Liver (tissue), 9 donors: ENCODE data around the gene PROKR1. TPM values are rescaled to one million over a fixed set of nuclear protein-coding genes. Genes with fewer than 3 reads are reported as not detected.
A peak's percentile ranks its signal among the peaks of the same experiment; 100 is the strongest.
"Not testable (repeated sequence)": the region's sequence is repeated elsewhere in the genome, so short reads cannot be mapped to it uniquely, and the experiment has no call there.

ENCODE experiments used
- DNase-seq: peaks from one replicate; pipeline ENCODE4 v3.0.0-alpha.2; 2017; ENCODE audit warnings: low spot score
- H3K27ac ChIP-seq, 2 donors: one replicate each; pipeline ENCODE4 v1.7.0; 2013; ENCODE audit warnings: inconsistent platforms in 2 of 2, low read length in 2 of 2, control low read depth in 1 of 2, low read depth in 1 of 2, mild to moderate bottlenecking in 1 of 2
- H3K27me3 ChIP-seq, 4 donors: one replicate each; pipeline versions ENCODE4 v1.6.1 to v1.7.0; 2013; ENCODE audit warnings: low read length in 3 of 4, inconsistent platforms in 1 of 4, mild to moderate bottlenecking in 1 of 4, moderate library complexity in 1 of 4; ENCODE audit not compliant: control insufficient read depth in 4 of 4, insufficient read depth in 4 of 4
- H3K36me3 ChIP-seq, 4 donors: one replicate each; pipeline versions ENCODE4 v1.6.1 to v1.7.0; 2013; ENCODE audit warnings: low read length in 3 of 4, mild to moderate bottlenecking in 3 of 4, low read depth in 1 of 4, moderate library complexity in 1 of 4; ENCODE audit not compliant: control insufficient read depth in 4 of 4, insufficient read depth in 3 of 4
- H3K4me1 ChIP-seq, 4 donors: one replicate each; pipeline versions ENCODE4 v1.6.1 to v1.7.0; 2013; ENCODE audit warnings: low read length in 3 of 4, mild to moderate bottlenecking in 3 of 4, moderate library complexity in 1 of 4; ENCODE audit not compliant: control insufficient read depth in 4 of 4, insufficient read depth in 4 of 4
- H3K4me3 ChIP-seq, 3 donors: one replicate each; pipeline versions ENCODE4 v1.6.1 to v1.7.0; 2013; ENCODE audit warnings: low read length in 3 of 3, control low read depth in 1 of 3, low read depth in 1 of 3, mild to moderate bottlenecking in 1 of 3
- H3K9ac ChIP-seq, 2 donors: one replicate each; pipeline ENCODE4 v1.7.0; 2013; ENCODE audit warnings: low read length in 2 of 2, mild to moderate bottlenecking in 2 of 2, moderate library complexity in 2 of 2, control low read depth in 1 of 2, low read depth in 1 of 2
- H3K9me3 ChIP-seq, 4 donors: one replicate each; pipeline versions ENCODE4 v1.6.1 to v1.7.0; 2013; ENCODE audit warnings: low read length in 3 of 4; ENCODE audit not compliant: control insufficient read depth in 4 of 4
- ATF3 ChIP-seq: IDR thresholded peaks from 2 replicates; pipeline ENCODE4 v1.6.1; 2016; ENCODE audit warnings: antibody characterized with exemption
- EGR1 ChIP-seq, 2 donors: IDR thresholded peaks; 2 replicates each; pipeline ENCODE4 v1.6.1; 2016 to 2018; ENCODE audit warnings: antibody characterized with exemption in 2 of 2, low read depth in 2 of 2
- FOXA2 ChIP-seq: IDR thresholded peaks from 2 replicates; pipeline ENCODE4 v1.6.1; 2016; ENCODE audit warnings: antibody characterized with exemption
- GABPA ChIP-seq, 2 donors: IDR thresholded peaks in 1 of 2; conservative IDR thresholded peaks in 1 of 2; 2 replicates each; pipeline ENCODE4 v1.6.1; 2016; ENCODE audit warnings: antibody characterized with exemption in 2 of 2, mild to moderate bottlenecking in 1 of 2, moderate library complexity in 1 of 2
- HNF4G ChIP-seq: IDR thresholded peaks from 2 replicates; pipeline ENCODE4 v1.6.1; 2016; ENCODE audit warnings: antibody characterized with exemption
- RAD21 ChIP-seq, 2 donors: IDR thresholded peaks; 2 replicates each; pipeline ENCODE4 v1.6.1; 2016; ENCODE audit warnings: antibody characterized with exemption in 2 of 2, mild to moderate bottlenecking in 2 of 2
- WGBS: extraction: QIAGEN DNeasy Blood & Tissue Kit; methylation state at CpG from one replicate; pipeline ENCODE4 v1.1.7; 2013; 5-methylcytosine and 5-hydroxymethylcytosine counted together
- polyA plus RNA-seq, 2 donors: library from polyadenylated mRNA; stranded (reverse) in 1 of 2; unstranded in 1 of 2; fragments of 200-250 nt in 1 of 2; fragments of >200 nt in 1 of 2; fragmentation: Nextera tagmentation in 1 of 2; extraction: Ambion mirVana in 1 of 2; gene quantifications; one replicate each; pipeline versions ENCODE4 v1.2.1 to v1.2.3, GENCODE V29; 2013 to 2015
- total RNA-seq, 2 donors: library from RNA; depleted of rRNA; stranded (reverse); fragments of >200 nt; gene quantifications; one replicate each; pipeline ENCODE4 v1.2.3, GENCODE V29; 2014
- TF ChIP-seq, protein P1 (sequence below): fragments of 150-350 bp; IDR thresholded peaks from 2 replicates; pipeline ENCODE4 v1.5.1; 2017; ENCODE audit warnings: improper control_type of control experiment, low read depth, low read length; ENCODE audit not compliant: missing input control
- TF ChIP-seq, protein P2 (sequence below): IDR thresholded peaks from 2 replicates; pipeline ENCODE4 v1.6.1; 2016; ENCODE audit warnings: antibody characterized with exemption
- donor health status: healthy.
- donor health status: healthy.
- donor health status: healthy.
- donor health status: healthy.
- donor health status: healthy.

Gene PROKR1
- total and polyA plus RNA-seq, 4 donors: 0.02 to 0.05 TPM; not detected in 2

GRCh38 chr2:68673631-68674030 is 30.3 kb downstream of the PROKR1 start (continued):
- no peak for TF ChIP-seq HNF4G
- TF ChIP-seq GABPA (IDR thresholded peaks at IDR 0.05 in 1 of 2, conservative IDR thresholded peaks at IDR 0.05 in 1 of 2): no peak

DNA sequence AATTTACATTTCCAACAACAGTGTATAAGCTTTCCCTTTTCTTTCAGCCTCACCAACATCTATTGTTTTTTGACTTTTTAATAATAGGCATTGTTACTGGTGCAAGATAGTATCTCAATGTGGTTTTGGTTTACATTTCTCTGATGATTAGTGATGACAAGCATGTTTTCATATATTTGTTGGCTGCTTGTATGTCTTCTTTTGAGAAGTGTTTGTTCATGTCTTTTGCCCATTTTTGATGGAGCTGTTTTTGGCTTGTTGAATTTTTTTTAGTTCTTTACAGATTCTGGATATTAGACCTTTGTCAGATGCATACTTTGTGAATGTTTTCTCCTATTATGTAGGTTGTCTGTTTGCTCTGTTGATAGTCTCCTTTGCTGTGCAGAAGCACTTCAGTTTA is 32.1 kb downstream of the PROKR1 start:
- TF ChIP-seq RAD21 (IDR thresholded peaks at IDR 0.05) (no peak), EGR1 (IDR thresholded peaks at IDR 0.05; ENCODE audit: low read depth in 2 of 2) (no peak), FOXA2 (no peak), ATF3 (no peak), HNF4G (no peak)
- TF ChIP-seq, protein P1, sequence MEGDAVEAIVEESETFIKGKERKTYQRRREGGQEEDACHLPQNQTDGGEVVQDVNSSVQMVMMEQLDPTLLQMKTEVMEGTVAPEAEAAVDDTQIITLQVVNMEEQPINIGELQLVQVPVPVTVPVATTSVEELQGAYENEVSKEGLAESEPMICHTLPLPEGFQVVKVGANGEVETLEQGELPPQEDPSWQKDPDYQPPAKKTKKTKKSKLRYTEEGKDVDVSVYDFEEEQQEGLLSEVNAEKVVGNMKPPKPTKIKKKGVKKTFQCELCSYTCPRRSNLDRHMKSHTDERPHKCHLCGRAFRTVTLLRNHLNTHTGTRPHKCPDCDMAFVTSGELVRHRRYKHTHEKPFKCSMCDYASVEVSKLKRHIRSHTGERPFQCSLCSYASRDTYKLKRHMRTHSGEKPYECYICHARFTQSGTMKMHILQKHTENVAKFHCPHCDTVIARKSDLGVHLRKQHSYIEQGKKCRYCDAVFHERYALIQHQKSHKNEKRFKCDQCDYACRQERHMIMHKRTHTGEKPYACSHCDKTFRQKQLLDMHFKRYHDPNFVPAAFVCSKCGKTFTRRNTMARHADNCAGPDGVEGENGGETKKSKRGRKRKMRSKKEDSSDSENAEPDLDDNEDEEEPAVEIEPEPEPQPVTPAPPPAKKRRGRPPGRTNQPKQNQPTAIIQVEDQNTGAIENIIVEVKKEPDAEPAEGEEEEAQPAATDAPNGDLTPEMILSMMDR: no peak
- TF ChIP-seq, protein P2, sequence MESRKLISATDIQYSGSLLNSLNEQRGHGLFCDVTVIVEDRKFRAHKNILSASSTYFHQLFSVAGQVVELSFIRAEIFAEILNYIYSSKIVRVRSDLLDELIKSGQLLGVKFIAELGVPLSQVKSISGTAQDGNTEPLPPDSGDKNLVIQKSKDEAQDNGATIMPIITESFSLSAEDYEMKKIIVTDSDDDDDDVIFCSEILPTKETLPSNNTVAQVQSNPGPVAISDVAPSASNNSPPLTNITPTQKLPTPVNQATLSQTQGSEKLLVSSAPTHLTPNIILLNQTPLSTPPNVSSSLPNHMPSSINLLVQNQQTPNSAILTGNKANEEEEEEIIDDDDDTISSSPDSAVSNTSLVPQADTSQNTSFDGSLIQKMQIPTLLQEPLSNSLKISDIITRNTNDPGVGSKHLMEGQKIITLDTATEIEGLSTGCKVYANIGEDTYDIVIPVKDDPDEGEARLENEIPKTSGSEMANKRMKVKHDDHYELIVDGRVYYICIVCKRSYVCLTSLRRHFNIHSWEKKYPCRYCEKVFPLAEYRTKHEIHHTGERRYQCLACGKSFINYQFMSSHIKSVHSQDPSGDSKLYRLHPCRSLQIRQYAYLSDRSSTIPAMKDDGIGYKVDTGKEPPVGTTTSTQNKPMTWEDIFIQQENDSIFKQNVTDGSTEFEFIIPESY: no peak
- Histone ChIP-seq H3K4me1 (no peaks in the 10 kb centered on the region), H3K27me3 (no peaks in the 10 kb centered on the region), H3K4me3 (no peak overlapping the region), H3K27ac (no peak overlapping the region), H3K36me3 (no peaks in the 10 kb centered on the region), H3K9me3 (peaks cover 0 to 2% (median under 1%) of the 10 kb centered on the region in 4 donors), H3K9ac (no peak overlapping the region)
- DNase-seq: no peak

GRCh38 chr2:68677837-68678236 is 34.5 kb downstream of the PROKR1 start:
- 91% methylated on average over 3 of the region's 3 CpGs for WGBS
- not testable (repeated sequence) for H3K27ac ChIP-seq, H3K9me3 ChIP-seq, H3K4me3 ChIP-seq, H3K9ac ChIP-seq, DNase-seq, H3K4me1 ChIP-seq, H3K36me3 ChIP-seq, H3K27me3 ChIP-seq

- H3K9ac ChIP-seq, H3K4me1 ChIP-seq, H3K27me3 ChIP-seq, H3K9me3 ChIP-seq, DNase-seq, H3K27ac ChIP-seq, H3K36me3 ChIP-seq: not testable (repeated sequence)
- 36% methylated on average over 22 of the region's 25 CpGs for WGBS
- H3K4me3 ChIP-seq: peak overlapping the region in 1 of 3 donors; percentile 20
These were observed 36.0 kb downstream of the PROKR1 start for GRCh38 chr2:68679166-68679916.

DNA sequence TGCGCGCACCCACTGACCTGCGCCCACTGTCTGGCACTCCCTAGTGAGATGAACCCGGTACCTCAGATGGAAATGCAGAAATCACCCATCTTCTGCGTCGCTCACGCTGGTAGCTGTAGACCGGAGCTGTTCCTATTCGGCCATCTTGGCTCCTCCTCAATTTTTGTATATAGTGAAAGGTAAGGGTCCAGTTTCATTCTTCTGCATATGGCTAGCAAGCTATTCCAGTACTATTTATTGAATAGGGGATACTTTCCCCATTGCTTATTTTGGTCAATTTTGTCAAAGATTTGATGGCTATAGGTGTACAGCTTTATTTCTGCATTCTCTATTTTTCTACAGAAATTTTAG is 36.5 kb downstream of the PROKR1 start:
- H3K9me3 ChIP-seq, H3K4me3 ChIP-seq, H3K27me3 ChIP-seq, H3K27ac ChIP-seq, H3K9ac ChIP-seq, DNase-seq, H3K4me1 ChIP-seq, H3K36me3 ChIP-seq: not testable (repeated sequence)
- 77% methylated on average over 5 of the region's 9 CpGs for WGBS
